Renal cortex interstitium (tissue), 11 donors: ENCODE measurements around the gene VAC14. TPM values are rescaled to one million over a fixed set of nuclear protein-coding genes. Genes with fewer than 3 reads are reported as not detected.

Experiments
- DNase-seq, 11 donors: peaks; one replicate each; pipeline ENCODE4 v3.0.0-alpha.2; 2013; ENCODE audit warnings: low read depth in 9 of 11, low spot score in 4 of 11; ENCODE audit errors: extremely low read depth in 1 of 11
- polyA plus RNA-seq, 3 donors: library from polyadenylated mRNA; unstranded; fragments of 120-200 nt; gene quantifications; one replicate each; pipeline ENCODE4 v1.2.1, GENCODE V29; 2013; ENCODE audit not compliant: insufficient read length in 3 of 3

VAC14 gene
- polyA plus RNA-seq, 3 donors, result 38.3 to 44.0 (median 44.0) TPM

GRCh38 chr16:70703041-70703834 lies 97.7 kb downstream of the VAC14 start:
- no peak for DNase-seq

- DNase-seq, result no peak
Measured at GRCh38 chr16:70702624-70703023, 98.3 kb downstream of the VAC14 start.

GRCh38 chr16:70701998-70702397 lies 99.0 kb downstream of the VAC14 start:
- no peak for DNase-seq

- no peak for DNase-seq
Measured at GRCh38 chr16:70701596-70701995, 99.4 kb downstream of the VAC14 start.

- no peak for DNase-seq
Measured at GRCh38 chr16:70701036-70701435, 99.9 kb downstream of the VAC14 start.

- no peak for DNase-seq
Measured at GRCh38 chr16:70700101-70701020, 100.6 kb downstream of the VAC14 start.

- DNase-seq, result no peak
Measured at GRCh38 chr16:70699696-70700095, 101.3 kb downstream of the VAC14 start.

- DNase-seq, result no peak
Measured at GRCh38 chr16:70698901-70699300, 102.1 kb downstream of the VAC14 start.

GRCh38 chr16:70697594-70698170 lies 103.3 kb downstream of the VAC14 start:
- DNase-seq, result no peak

GRCh38 chr16:70696952-70697593 lies 103.9 kb downstream of the VAC14 start:
- peak in 1 of 11 donors; percentile 41 for DNase-seq

- no peak for DNase-seq
Measured at GRCh38 chr16:70696355-70696754, 104.6 kb downstream of the VAC14 start.

GRCh38 chr16:70695331-70696070 lies 105.5 kb downstream of the VAC14 start:
- DNase-seq, result no peak

GRCh38 chr16:70694868-70695218 lies 106.1 kb downstream of the VAC14 start:
- DNase-seq, result no peak

GRCh38 chr16:70694088-70694867 lies 106.7 kb downstream of the VAC14 start:
- no peak for DNase-seq

- no peak for DNase-seq
Measured at GRCh38 chr16:70692873-70693671, 107.9 kb downstream of the VAC14 start.

GRCh38 chr16:70692130-70692872 lies 108.7 kb downstream of the VAC14 start:
- no peak for DNase-seq
